K562 (cell line): Measurements from ENCODE around the gene UBXN11. TPM values are rescaled to one million over a fixed set of nuclear protein-coding genes. Genes with fewer than 3 reads are reported as not detected.

Experiments
- ATF6 ChIP-seq: sonication (generic); formaldehyde crosslinking; IDR thresholded peaks from 2 replicates; pipeline ENCODE4 v1.4.0; 2020; ENCODE audit warnings: mild to moderate bottlenecking, missing genetic modification reagents
- BRCA1 ChIP-seq, 2 experiments: fragments of 450-650 bp in 1 of 2; sonication (generic) in 1 of 2; formaldehyde crosslinking in 1 of 2; IDR thresholded peaks; 2 replicates each; pipeline versions ENCODE4 v1.5.0 to v1.6.1; 2017 to 2020; ENCODE audit warnings: mild to moderate bottlenecking in 1 of 2, missing genetic modification reagents in 1 of 2
- CEBPG ChIP-seq, 3 experiments: fragments of 200-800 bp in 1 of 3; sonication (Bioruptor generic) in 1 of 3; sonication (generic) in 1 of 3; formaldehyde crosslinking in 1 of 3; IDR thresholded peaks in 2 of 3; conservative IDR thresholded peaks in 1 of 3; 2 replicates each; pipeline versions ENCODE4 v1.6.1 to v1.8.0; 2016 to 2022; ENCODE audit warnings: missing compliant biosample characterization in 2 of 3, missing genetic modification characterization in 2 of 3, mild to moderate bottlenecking in 1 of 3, missing genetic modification reagents in 1 of 3
- E2F5 ChIP-seq: sonication (generic); formaldehyde crosslinking; IDR thresholded peaks from 2 replicates; pipeline ENCODE4 v1.8.0; 2022; ENCODE audit warnings: mild to moderate bottlenecking, missing genetic modification reagents
- FOSL1 ChIP-seq: fragments of 200-800 bp; sonication (Bioruptor generic); conservative IDR thresholded peaks from 2 replicates; pipeline ENCODE4 v1.6.1; 2016; ENCODE audit warnings: missing genetic modification characterization, missing compliant biosample characterization
- HBP1 ChIP-seq: fragments of 450-650 bp; formaldehyde crosslinking; IDR thresholded peaks from 2 replicates; pipeline ENCODE4 v1.4.0; 2022; ENCODE audit warnings: missing genetic modification characterization
- HNRNPL ChIP-seq: fragments of 200-400 bp; formaldehyde crosslinking; IDR thresholded peaks from 2 replicates; pipeline ENCODE4 v1.6.1; 2017; ENCODE audit warnings: low read depth, mild to moderate bottlenecking, low read length
- KDM5B ChIP-seq: fragments of 200-600 bp; sonication (generic); IDR thresholded peaks from 2 replicates; pipeline ENCODE4 v1.6.1; 2012; ENCODE audit warnings: low read depth, mild to moderate bottlenecking, moderate library complexity, low read length, control low read depth, inconsistent platforms; ENCODE audit not compliant: insufficient replicate concordance
- PHB ChIP-seq: fragments of 250-450 bp; sonication (Bioruptor Pico); IDR thresholded peaks from 2 replicates; pipeline ENCODE4 v1.5.0; 2021
- POLR2A ChIP-seq: fragments of 450-650 bp; conservative IDR thresholded peaks from 2 replicates; pipeline ENCODE4 v1.6.1; 2016
- POLR2G ChIP-seq: fragments of 200-400 bp; formaldehyde crosslinking; IDR thresholded peaks from 2 replicates; pipeline ENCODE4 v1.6.1; 2017; ENCODE audit warnings: low read depth, mild to moderate bottlenecking, antibody characterized with exemption, low read length, moderate library complexity
- TEAD2 ChIP-seq: fragments of 450-650 bp; IDR thresholded peaks from 2 replicates; pipeline ENCODE4 v1.6.1; 2016; ENCODE audit warnings: missing genetic modification characterization, control low read depth, missing compliant biosample characterization
- THRAP3 ChIP-seq: fragments of 450-650 bp; IDR thresholded peaks from 2 replicates; pipeline ENCODE4 v1.6.1; 2016; ENCODE audit warnings: mild to moderate bottlenecking, inconsistent platforms, borderline replicate concordance
- ZNF143 ChIP-seq: sonication (generic); formaldehyde crosslinking; IDR thresholded peaks from 2 replicates; pipeline ENCODE4 v1.9.0; 2022; ENCODE audit warnings: mild to moderate bottlenecking, missing genetic modification reagents
- ZNF146 ChIP-seq: IDR thresholded peaks from one replicate; pipeline ENCODE4 v1.6.1; 2018; ENCODE audit warnings: missing compliant biosample characterization; ENCODE audit not compliant: unreplicated experiment
- ZNF197 ChIP-seq: fragments of 200-800 bp; sonication (Bioruptor generic); IDR thresholded peaks from 2 replicates; pipeline ENCODE4 v1.6.1; 2016; ENCODE audit warnings: low read depth, missing genetic modification characterization, missing compliant biosample characterization
- ZNF347 ChIP-seq: fragments of 450-650 bp; formaldehyde crosslinking; IDR thresholded peaks from 2 replicates; pipeline ENCODE4 v1.4.0; 2020; ENCODE audit warnings: low read depth, mild to moderate bottlenecking, moderate library complexity
- ZNF586 ChIP-seq: fragments of 450-650 bp; formaldehyde crosslinking; conservative IDR thresholded peaks from 2 replicates; pipeline ENCODE4 v1.4.0; 2020; ENCODE audit warnings: mild to moderate bottlenecking, moderate library complexity
- polyA plus RNA-seq, 8 experiments: library from polyadenylated mRNA; depleted of rRNA in 4 of 8; stranded (reverse) in 5 of 8; unstranded in 3 of 8; fragments of >200 nt; fragmentation: Nextera tagmentation in 2 of 8; fragmentation: Illumina TruSeq in 1 of 8; extraction: Ambion mirVana in 2 of 8; extraction: Trizol in 1 of 8; gene quantifications; 2 replicates each; pipeline versions ENCODE4 v1.2.1 to v1.2.3, GENCODE V29; 2011 to 2014; ENCODE audit warnings: inconsistent platforms in 1 of 8, missing spikeins in 1 of 8
- total RNA-seq, 7 experiments: library from RNA; depleted of rRNA in 6 of 7; stranded (reverse); fragments of >200 nt in 6 of 7; fragmentation: Illumina TruSeq in 2 of 7; extraction: Trizol in 2 of 7; gene quantifications; 2 replicates each; pipeline versions ENCODE4 v1.2.1 to v1.2.3, GENCODE V29; 2011 to 2021; ENCODE audit warnings: low replicate concordance in 1 of 7
- TF ChIP-seq, protein P1 (sequence below): fragments of 150-350 bp; IDR thresholded peaks from 2 replicates; pipeline ENCODE4 v1.6.1; 2014; ENCODE audit warnings: low read depth, mild to moderate bottlenecking, low read length, borderline replicate concordance

The UBXN11 gene
- total and polyA plus RNA-seq, 9 of the 15 experiments (the other 6 are each of a cell fraction or from before 2014, with no cell fraction given) = 0.48 to 34.3 (median 11.3) TPM

GRCh38 chr1:26281091-26281958, 25.1 kb downstream of the UBXN11 start (continued):
- TF ChIP-seq CEBPG (CRISPR knock-in tag; IDR thresholded peaks at IDR 0.05) (no peak), CEBPG (tag; conservative IDR thresholded peaks at IDR 0.05 in 1 of 2, IDR thresholded peaks at IDR 0.05 in 1 of 2) (no peak), ZNF586 (CRISPR knock-in tag) (no peak), POLR2A (peak; percentile 56; the same call in 1 of the 2 replicates), BRCA1 (IDR thresholded peaks at IDR 0.05) (no peak), BRCA1 (CRISPR knock-in tag; IDR thresholded peaks at IDR 0.05) (0 out of 2 replicates have a peak, but pooled peaks have one; percentile 84), PHB (CRISPR knock-in tag) (no peak), POLR2G (peak; percentile 38; the same call in 1 of the 2 replicates), TEAD2 (tag) (no peak), FOSL1 (tag) (no peak), ZNF146 (CRISPR knock-in tag) (no peak), HBP1 (CRISPR knock-in tag) (no peak), ZNF197 (CRISPR knock-in tag) (no peak), HNRNPL (no peak), ZNF143 (CRISPR knock-in tag) (peak; percentile 36; the same call in 1 of the 2 replicates), E2F5 (CRISPR knock-in tag) (no peak), ATF6 (CRISPR knock-in tag) (0 out of 2 replicates have a peak, but pooled peaks have one; percentile 35), ZNF347 (CRISPR knock-in tag) (no peak), KDM5B (peak; percentile 52), THRAP3 (no peak)
- TF ChIP-seq, protein P1, sequence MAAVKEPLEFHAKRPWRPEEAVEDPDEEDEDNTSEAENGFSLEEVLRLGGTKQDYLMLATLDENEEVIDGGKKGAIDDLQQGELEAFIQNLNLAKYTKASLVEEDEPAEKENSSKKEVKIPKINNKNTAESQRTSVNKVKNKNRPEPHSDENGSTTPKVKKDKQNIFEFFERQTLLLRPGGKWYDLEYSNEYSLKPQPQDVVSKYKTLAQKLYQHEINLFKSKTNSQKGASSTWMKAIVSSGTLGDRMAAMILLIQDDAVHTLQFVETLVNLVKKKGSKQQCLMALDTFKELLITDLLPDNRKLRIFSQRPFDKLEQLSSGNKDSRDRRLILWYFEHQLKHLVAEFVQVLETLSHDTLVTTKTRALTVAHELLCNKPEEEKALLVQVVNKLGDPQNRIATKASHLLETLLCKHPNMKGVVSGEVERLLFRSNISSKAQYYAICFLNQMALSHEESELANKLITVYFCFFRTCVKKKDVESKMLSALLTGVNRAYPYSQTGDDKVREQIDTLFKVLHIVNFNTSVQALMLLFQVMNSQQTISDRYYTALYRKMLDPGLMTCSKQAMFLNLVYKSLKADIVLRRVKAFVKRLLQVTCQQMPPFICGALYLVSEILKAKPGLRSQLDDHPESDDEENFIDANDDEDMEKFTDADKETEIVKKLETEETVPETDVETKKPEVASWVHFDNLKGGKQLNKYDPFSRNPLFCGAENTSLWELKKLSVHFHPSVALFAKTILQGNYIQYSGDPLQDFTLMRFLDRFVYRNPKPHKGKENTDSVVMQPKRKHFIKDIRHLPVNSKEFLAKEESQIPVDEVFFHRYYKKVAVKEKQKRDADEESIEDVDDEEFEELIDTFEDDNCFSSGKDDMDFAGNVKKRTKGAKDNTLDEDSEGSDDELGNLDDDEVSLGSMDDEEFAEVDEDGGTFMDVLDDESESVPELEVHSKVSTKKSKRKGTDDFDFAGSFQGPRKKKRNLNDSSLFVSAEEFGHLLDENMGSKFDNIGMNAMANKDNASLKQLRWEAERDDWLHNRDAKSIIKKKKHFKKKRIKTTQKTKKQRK = no peak
